ENCODE data around the gene ZCCHC2.

ZCCHC2 gene

DNA sequence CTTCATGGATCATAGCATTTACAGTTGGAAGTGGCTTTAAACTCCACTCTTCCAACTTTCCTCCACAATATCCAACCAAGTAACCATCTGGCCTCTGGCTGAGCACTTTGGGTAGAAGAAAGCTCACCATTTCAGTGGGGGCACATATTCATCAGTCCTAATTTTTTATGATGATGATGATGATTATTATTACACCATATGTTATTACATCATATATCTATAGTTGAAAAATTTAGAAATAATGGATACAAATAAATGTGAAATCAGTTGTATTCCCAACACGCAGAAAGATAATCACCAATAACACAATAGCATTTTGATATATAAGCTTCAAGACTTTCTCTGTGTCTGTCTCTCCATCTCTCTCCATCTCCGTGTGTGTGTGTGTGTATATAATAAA, 26.6 kb upstream of the ZCCHC2 start:
- H3K27ac ChIP-seq (ENCODE audit: low read depth, low read length), result no peak overlapping the region
- H3K4me3 ChIP-seq (ENCODE audit: low read depth, low read length), result no peak overlapping the region
- H3K4me1 ChIP-seq (ENCODE audit: control insufficient read depth, insufficient read depth, low read length), result no peaks in the 10 kb centered on the region
- H3K9me3 ChIP-seq (ENCODE audit: control insufficient read depth, insufficient read depth, low read length), result no peaks in the 10 kb centered on the region
- H3K36me3 ChIP-seq (ENCODE audit: control insufficient read depth, insufficient read depth, low read length), result no peaks in the 10 kb centered on the region
- no peak overlapping the region for H3K9ac ChIP-seq (ENCODE audit: low read depth, low read length)
- no peaks in the 10 kb centered on the region for H3K27me3 ChIP-seq (ENCODE audit: control insufficient read depth, insufficient read depth, low read length)

DNA sequence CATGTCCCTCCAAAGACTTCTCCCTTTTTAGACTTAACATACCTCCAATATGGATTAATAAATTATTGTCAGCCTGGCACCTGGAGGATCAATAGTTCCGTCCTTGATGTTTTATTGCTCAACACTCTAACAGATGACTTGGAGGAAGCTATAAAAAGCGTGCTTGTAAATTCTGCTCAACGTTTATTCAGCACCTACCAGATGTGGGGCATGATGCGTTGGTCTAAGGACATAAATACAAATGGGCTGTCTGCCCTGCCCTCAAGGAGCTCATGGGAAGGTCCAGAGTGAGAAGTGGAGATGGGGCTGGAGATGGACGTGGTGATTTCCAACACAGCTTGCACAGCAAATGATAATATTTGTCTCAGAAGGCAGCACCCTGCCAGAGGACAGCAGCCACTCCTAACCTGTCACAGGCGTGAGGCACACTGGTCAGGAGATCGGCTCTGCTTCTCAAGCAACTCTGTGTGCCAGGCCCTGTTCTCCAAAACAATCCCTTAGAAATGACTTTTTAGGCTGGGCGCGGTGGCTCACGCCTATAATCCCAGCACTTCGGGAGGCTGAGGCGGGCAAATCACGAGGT, 25.5 kb upstream of the ZCCHC2 start:
- no peaks in the 10 kb centered on the region for H3K9me3 ChIP-seq (ENCODE audit: control insufficient read depth, insufficient read depth, low read length)
- H3K36me3 ChIP-seq (ENCODE audit: control insufficient read depth, insufficient read depth, low read length), result no peaks in the 10 kb centered on the region
- no peaks in the 10 kb centered on the region for H3K4me1 ChIP-seq (ENCODE audit: control insufficient read depth, insufficient read depth, low read length)
- H3K9ac ChIP-seq (ENCODE audit: low read depth, low read length), result no peak overlapping the region
- no peak overlapping the region for H3K4me3 ChIP-seq (ENCODE audit: low read depth, low read length)
- H3K27ac ChIP-seq (ENCODE audit: low read depth, low read length), result no peak overlapping the region
- no peaks in the 10 kb centered on the region for H3K27me3 ChIP-seq (ENCODE audit: control insufficient read depth, insufficient read depth, low read length)

DNA sequence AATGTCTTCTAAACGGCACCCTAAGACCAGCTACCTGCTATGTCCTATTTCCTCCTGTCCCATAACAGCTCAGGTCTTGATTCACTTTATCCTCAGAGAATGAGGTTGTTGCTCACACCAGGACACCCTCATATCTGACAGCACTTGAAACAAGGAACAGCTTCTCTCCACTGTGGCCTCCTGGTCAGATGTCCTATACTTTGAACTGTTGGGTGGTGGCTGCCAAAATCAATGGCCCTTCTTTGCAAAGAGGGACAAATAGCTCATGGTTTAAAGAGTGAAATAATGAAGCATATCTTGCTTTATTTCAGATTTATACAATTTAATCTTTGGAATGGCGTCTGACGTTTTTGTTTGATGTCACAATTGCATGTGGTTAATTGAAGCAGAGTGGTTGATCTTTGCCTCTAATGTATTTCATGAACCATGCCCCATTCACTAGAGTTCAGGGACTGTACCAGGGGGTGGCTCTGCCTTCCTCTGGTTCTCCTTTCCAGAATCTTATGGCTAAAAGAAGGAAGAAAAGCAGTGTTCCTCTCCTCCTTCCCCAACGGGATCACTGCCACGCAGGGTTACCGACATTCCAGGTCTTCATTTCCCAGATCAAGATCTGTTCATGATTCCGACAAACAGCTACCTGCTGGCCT, 24.1 kb upstream of the ZCCHC2 start:
- no peak overlapping the region for H3K27ac ChIP-seq (ENCODE audit: low read depth, low read length)
- no peak overlapping the region for H3K4me3 ChIP-seq (ENCODE audit: low read depth, low read length)
- no peaks in the 10 kb centered on the region for H3K4me1 ChIP-seq (ENCODE audit: control insufficient read depth, insufficient read depth, low read length)
- no peaks in the 10 kb centered on the region for H3K36me3 ChIP-seq (ENCODE audit: control insufficient read depth, insufficient read depth, low read length)
- H3K9ac ChIP-seq (ENCODE audit: low read depth, low read length), result no peak overlapping the region
- H3K27me3 ChIP-seq (ENCODE audit: control insufficient read depth, insufficient read depth, low read length), result no peaks in the 10 kb centered on the region
- no peaks in the 10 kb centered on the region for H3K9me3 ChIP-seq (ENCODE audit: control insufficient read depth, insufficient read depth, low read length)

DNA sequence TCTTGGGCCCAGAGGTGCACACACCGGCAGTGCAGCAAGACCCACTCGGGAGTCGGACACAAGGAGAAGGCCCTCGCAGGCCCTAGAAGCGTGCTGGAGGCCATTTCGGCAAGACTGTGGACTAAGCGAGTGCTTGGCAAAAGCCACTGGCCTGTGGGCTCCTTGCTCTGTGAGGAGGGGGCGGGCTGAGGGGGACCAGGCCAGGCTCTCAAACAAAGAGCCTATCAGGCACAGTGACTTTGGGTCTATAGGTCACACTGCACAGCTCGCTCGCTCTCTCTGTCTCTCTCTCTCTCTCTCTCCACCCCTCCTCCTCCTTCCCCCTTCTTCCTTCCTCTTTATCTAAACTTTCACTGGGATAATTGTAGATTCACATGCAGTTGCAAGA, 23.6 kb upstream of the ZCCHC2 start:
- H3K4me3 ChIP-seq (ENCODE audit: low read depth, low read length), result no peak overlapping the region

DNA sequence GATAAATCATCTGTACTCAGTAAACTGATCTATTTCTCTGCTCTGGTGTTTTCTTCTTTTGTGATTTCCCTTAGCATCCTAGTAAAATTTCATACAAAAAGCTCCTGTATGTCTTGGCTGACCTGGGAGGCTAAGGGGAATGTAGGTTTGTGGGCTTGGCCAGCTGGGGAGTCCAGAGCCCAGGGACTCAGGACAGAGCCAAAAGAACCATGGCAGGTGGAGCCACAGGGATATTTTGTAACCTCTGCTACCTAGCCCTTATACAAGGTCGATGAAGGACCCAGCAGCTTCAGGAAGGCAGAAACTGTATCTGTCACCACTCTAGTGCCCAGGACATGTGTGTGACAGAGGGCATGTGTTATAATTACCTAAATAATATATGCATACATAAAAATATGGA, 22.7 kb upstream of the ZCCHC2 start:
- Histone ChIP-seq H3K4me1 (ENCODE audit: control insufficient read depth, insufficient read depth, low read length) (no peaks in the 10 kb centered on the region), H3K27ac (ENCODE audit: low read depth, low read length) (no peak overlapping the region), H3K9ac (ENCODE audit: low read depth, low read length) (no peak overlapping the region), H3K27me3 (ENCODE audit: control insufficient read depth, insufficient read depth, low read length) (no peaks in the 10 kb centered on the region), H3K9me3 (ENCODE audit: control insufficient read depth, insufficient read depth, low read length) (no peaks in the 10 kb centered on the region), H3K4me3 (ENCODE audit: low read depth, low read length) (no peak overlapping the region), H3K36me3 (ENCODE audit: control insufficient read depth, insufficient read depth, low read length) (no peaks in the 10 kb centered on the region)

More for the DNA sequence above, 23.6 kb upstream of the ZCCHC2 start:
- no peak overlapping the region for H3K9ac ChIP-seq (ENCODE audit: low read depth, low read length)
- no peaks in the 10 kb centered on the region for H3K4me1 ChIP-seq (ENCODE audit: control insufficient read depth, insufficient read depth, low read length)
- H3K27ac ChIP-seq (ENCODE audit: low read depth, low read length), result no peak overlapping the region
- H3K36me3 ChIP-seq (ENCODE audit: control insufficient read depth, insufficient read depth, low read length), result no peaks in the 10 kb centered on the region
- H3K27me3 ChIP-seq (ENCODE audit: control insufficient read depth, insufficient read depth, low read length), result no peaks in the 10 kb centered on the region
- H3K9me3 ChIP-seq (ENCODE audit: control insufficient read depth, insufficient read depth, low read length), result no peaks in the 10 kb centered on the region

DNA sequence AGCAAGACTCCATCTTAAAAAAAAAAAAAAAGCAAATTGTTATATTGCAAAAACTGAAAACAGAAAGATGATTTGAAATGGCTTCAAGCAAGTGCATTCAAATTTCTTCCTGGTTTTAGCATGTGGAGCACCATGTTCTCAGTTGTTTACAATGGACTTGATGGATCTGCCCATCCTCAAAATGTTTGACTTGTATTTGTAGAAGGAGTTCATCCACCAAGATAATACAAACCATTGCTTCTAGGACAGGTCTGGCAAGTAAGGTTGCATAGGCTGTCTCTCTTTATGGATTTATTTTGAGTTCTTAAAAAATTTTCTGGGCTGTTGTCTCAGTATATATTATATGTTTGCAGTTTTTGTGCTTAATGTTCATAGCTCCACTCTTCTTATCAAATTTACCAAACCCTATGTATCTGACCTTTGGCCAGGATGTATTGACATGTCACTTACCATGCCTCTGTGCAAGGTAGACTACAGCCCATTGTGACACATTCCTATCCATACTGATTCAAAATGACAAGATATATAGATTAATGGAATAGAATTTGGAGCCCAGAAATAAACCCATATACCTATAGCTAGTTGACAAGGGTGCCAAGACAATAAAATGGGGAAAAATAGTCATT, 21.7 kb upstream of the ZCCHC2 start:
- Histone ChIP-seq H3K27ac (ENCODE audit: low read depth, low read length) (no peak overlapping the region), H3K4me1 (ENCODE audit: control insufficient read depth, insufficient read depth, low read length) (no peaks in the 10 kb centered on the region), H3K9ac (ENCODE audit: low read depth, low read length) (no peak overlapping the region), H3K36me3 (ENCODE audit: control insufficient read depth, insufficient read depth, low read length) (no peaks in the 10 kb centered on the region), H3K27me3 (ENCODE audit: control insufficient read depth, insufficient read depth, low read length) (no peaks in the 10 kb centered on the region), H3K9me3 (ENCODE audit: control insufficient read depth, insufficient read depth, low read length) (no peaks in the 10 kb centered on the region), H3K4me3 (ENCODE audit: low read depth, low read length) (no peak overlapping the region)

DNA sequence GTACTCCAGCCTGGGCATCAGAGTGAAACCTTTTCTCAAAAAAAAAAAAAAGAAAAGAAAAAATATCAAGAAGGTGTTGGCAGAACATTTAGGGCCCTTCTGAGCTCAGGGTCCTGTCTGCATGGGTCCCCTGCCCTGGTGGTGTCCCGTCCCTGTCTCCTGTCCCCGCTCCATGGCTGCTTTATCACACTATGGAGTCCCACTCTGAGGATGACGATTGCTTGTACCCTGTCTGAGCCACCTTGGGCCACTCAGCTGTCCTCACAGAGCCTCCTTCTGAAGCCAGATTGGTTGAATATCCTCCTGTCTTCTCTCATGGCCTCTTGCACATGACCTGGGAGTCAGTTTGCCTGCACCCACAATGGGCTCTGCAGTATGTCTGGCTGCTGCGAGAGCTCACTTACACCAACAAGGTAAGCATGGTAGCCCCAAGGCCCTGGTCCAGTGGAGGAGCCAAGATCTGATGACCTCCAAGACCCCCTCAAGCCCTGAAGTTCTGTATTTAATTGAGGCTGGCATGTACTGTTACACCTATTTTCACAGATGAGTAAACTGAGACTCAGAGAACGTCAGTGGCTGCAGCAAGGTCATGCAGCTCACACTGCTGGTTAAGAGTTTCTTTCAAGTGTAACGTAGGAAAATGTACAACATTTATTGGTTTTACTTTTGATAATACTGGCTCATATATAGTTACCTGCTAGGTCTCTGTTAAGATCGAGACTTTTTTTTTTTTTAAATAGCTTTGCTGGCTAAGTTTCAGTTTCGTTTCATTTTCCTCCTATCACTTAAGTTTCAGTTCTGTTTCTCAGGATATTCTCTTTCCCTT, 16.9 kb upstream of the ZCCHC2 start:
- no peak overlapping the region for H3K9ac ChIP-seq (ENCODE audit: low read depth, low read length)
- H3K4me3 ChIP-seq (ENCODE audit: low read depth, low read length), result no peak overlapping the region
- no peaks in the 10 kb centered on the region for H3K36me3 ChIP-seq (ENCODE audit: control insufficient read depth, insufficient read depth, low read length)
- H3K27ac ChIP-seq (ENCODE audit: low read depth, low read length), result no peak overlapping the region
- no peaks in the 10 kb centered on the region for H3K27me3 ChIP-seq (ENCODE audit: control insufficient read depth, insufficient read depth, low read length)
- H3K4me1 ChIP-seq (ENCODE audit: control insufficient read depth, insufficient read depth, low read length), result no peaks in the 10 kb centered on the region
- no peaks in the 10 kb centered on the region for H3K9me3 ChIP-seq (ENCODE audit: control insufficient read depth, insufficient read depth, low read length)

DNA sequence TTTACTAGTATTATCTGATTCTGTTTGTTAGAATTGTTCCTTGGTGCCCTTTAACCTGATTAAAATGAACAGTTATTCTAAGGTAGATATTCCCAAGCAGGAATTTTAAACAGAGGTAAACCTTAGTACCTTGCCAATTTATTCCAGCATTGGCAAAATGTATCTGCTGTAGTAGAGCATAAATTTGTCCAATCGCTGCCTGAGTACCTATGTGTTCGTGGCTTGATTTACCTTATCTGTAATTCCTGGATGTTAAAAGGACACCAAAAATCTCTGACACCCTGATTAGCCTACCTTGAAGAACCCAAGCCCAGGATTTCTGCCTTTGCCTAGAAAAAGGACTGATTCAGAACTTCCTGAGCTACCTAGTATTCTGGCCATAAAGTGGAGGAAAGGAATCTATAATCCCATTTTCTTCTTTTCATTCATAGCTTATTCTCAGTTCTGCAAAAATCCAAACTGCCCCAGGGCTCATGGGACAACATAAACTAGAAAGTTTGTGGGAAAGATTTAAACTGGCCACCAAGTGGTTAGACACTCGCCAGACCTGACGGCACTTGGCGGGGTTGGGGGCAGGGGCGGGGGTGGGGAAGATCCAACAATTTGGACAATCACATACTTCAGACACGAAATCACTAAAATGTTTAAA, 16.2 kb upstream of the ZCCHC2 start:
- no peaks in the 10 kb centered on the region for H3K4me1 ChIP-seq (ENCODE audit: control insufficient read depth, insufficient read depth, low read length)
- H3K9me3 ChIP-seq (ENCODE audit: control insufficient read depth, insufficient read depth, low read length), result no peaks in the 10 kb centered on the region
- no peaks in the 10 kb centered on the region for H3K36me3 ChIP-seq (ENCODE audit: control insufficient read depth, insufficient read depth, low read length)
- H3K4me3 ChIP-seq (ENCODE audit: low read depth, low read length), result no peak overlapping the region
- H3K27ac ChIP-seq (ENCODE audit: low read depth, low read length), result no peak overlapping the region
- no peak overlapping the region for H3K9ac ChIP-seq (ENCODE audit: low read depth, low read length)
- H3K27me3 ChIP-seq (ENCODE audit: control insufficient read depth, insufficient read depth, low read length), result no peaks in the 10 kb centered on the region

DNA sequence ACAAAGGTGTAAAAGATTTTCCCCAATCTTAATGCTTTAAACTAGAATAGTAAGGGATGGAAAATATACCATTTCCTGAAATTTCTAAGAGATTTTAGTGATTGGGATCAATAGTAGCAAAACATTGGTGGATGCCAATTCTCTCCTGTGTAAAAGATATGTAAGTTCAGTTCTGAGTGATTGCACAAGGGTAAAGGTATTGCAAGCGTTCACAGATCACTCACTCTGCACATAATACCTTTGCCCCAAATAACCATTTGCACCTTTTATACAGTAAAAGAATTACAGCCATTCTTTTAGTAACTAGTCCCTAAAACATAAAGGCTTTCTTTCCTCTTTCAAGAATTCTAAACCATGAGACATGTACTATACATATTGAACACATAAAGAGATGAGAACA, 13.0 kb upstream of the ZCCHC2 start:
- H3K4me3 ChIP-seq (ENCODE audit: low read depth, low read length), result no peak overlapping the region
- H3K4me1 ChIP-seq (ENCODE audit: control insufficient read depth, insufficient read depth, low read length), result no peaks in the 10 kb centered on the region
- no peaks in the 10 kb centered on the region for H3K27me3 ChIP-seq (ENCODE audit: control insufficient read depth, insufficient read depth, low read length)
- no peaks in the 10 kb centered on the region for H3K36me3 ChIP-seq (ENCODE audit: control insufficient read depth, insufficient read depth, low read length)
- H3K27ac ChIP-seq (ENCODE audit: low read depth, low read length), result no peak overlapping the region
- H3K9ac ChIP-seq (ENCODE audit: low read depth, low read length), result no peak overlapping the region
- H3K9me3 ChIP-seq (ENCODE audit: control insufficient read depth, insufficient read depth, low read length), result no peaks in the 10 kb centered on the region

DNA sequence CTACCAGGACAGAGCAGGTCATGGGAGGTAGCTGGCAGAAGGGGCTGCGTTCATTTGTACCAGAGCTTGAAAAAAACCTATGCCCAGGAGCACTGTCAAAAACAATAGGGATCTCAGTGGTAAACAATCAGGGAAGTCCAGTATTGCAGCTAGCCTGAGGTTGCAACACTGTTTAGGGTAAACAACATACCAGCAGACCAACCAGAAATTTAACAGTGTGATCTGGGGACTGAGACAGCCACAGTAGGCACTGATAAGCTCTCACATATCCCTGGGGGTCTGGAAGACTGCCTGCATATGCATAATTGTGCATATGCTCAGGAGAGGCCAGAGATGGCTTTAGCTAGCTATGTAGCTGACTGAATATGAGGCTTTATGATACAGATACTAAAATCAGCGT, 12.0 kb upstream of the ZCCHC2 start:
- Histone ChIP-seq H3K27ac (ENCODE audit: low read depth, low read length) (no peak overlapping the region), H3K27me3 (ENCODE audit: control insufficient read depth, insufficient read depth, low read length) (no peaks in the 10 kb centered on the region), H3K36me3 (ENCODE audit: control insufficient read depth, insufficient read depth, low read length) (no peaks in the 10 kb centered on the region), H3K9me3 (ENCODE audit: control insufficient read depth, insufficient read depth, low read length) (no peaks in the 10 kb centered on the region), H3K9ac (ENCODE audit: low read depth, low read length) (no peak overlapping the region), H3K4me1 (ENCODE audit: control insufficient read depth, insufficient read depth, low read length) (no peaks in the 10 kb centered on the region), H3K4me3 (ENCODE audit: low read depth, low read length) (no peak overlapping the region)

Measured in HUES48 (cell line).